Femur (tissue), 1 donor: ENCODE results near the gene GADD45G.
A peak's percentile ranks its signal among the peaks of the same experiment; 100 is the strongest.

Experiments
- DNase-seq: peaks from one replicate; pipeline ENCODE4 v3.0.0-alpha.2; 2017

Gene GADD45G

DNA sequence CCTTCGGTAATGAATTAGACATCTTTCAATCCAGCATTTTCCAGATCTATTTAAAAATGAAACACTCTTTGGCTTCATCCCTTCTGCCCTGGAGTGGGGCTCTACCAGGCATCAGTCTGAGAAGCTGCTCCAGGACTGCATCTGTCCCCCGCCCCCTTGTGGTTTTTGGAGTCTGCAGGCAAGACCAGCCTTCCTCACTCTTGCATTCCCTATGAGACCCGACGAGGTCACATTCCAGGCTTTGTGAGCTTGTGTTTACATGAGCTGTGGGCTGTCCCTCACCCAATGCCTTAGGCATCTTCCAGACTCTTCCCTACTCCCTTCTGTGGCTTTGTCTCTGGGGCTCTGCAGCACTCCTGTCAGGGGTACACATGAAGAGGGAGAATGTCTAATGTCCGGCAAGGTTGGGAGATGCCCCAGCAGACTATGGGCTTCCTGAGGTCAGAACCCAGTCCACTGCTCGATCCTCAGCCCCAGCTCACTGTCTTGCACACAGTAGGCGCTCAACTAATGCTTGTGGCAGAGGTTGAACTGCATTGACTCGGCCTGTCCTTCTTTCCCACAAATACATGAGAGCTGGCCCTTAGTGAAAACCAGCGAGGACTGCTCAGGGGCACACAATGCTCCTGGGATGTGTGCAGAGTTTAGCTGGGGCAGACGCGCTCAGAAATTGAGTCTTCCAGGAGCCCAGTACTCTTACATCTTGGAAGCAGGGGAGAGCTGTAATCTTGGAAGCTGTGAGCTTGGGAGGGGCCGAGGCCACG lies 11.7 kb upstream of the GADD45G start:
- no peak for DNase-seq

DNA sequence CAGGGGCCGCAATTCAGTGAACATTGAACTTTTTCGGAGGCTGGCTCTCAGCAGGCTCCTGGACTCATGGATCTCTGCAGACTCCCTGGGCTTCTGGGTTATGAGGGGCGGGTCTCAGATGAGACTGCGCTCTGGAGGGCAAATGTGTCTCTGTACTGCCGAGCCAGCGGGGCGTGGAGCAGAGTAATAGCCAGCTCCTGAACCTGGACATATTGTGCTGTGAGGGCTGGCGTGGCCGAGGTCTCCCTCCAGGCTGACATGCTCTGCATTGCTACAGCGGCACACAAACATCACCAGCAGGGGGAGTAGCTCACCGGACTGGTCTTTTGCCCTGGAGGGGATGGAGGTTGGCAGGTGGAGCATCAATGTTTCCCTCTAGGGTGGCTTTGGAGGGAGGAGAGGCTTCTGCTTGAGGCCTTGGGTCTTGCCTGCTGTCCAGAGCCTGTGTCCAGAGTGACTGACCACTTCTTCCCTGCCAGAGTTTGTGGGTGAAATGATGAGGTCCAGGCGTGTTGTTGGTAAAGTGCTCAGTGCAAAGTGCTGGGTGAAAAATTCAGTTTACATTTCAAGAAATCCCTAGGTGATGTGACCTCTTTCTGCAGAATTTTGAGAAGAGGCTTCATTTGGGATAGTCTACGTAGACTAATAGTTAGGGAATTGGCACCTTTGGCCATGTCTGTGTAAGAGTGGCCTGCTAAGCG lies 10.9 kb upstream of the GADD45G start:
- no peak for DNase-seq

DNA sequence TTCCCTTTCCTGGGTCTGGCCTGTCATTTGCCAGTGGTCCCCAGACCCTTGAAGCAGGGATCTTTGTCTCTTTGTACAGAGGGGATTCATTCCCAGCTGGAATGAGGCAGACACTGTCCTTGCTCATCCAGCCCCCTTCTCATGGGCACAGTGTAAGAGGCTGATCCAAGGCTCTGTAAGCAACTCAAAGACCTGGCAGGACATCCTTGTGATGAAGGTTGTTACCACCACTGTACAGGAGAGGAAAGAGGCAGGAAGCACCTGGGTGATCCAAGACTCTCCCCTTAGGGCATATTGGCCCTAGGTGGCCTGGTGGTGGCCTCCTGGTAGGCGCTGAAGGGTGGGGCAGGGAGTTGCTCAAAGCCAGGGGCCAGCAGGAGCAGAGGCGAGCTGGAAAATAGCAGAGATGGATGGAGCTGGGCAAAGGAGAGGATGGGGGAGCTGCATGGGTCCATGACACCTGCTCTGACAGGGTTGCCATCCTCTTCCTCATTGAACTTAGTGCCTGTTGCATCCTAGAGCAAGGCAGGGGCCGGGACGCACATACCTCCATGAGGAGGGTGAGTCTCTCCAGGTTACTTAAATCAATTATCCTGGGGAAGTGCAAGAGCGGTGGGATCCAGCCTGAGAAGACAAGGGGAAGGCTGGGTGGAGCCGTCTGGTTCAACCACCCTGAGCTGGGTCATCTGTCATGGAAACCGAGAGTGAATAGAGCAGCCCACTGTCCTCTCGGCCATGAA lies 9.8 kb upstream of the GADD45G start:
- DNase-seq: no peak

GRCh38 chr9:89595646-89596045 lies 9.2 kb upstream of the GADD45G start:
- DNase-seq: no peak

- DNase-seq: no peak
Observed at GRCh38 chr9:89596937-89597555, 7.8 kb upstream of the GADD45G start.

- peak; percentile 72 for DNase-seq
Observed at GRCh38 chr9:89597711-89598362, 7.0 kb upstream of the GADD45G start.

DNA sequence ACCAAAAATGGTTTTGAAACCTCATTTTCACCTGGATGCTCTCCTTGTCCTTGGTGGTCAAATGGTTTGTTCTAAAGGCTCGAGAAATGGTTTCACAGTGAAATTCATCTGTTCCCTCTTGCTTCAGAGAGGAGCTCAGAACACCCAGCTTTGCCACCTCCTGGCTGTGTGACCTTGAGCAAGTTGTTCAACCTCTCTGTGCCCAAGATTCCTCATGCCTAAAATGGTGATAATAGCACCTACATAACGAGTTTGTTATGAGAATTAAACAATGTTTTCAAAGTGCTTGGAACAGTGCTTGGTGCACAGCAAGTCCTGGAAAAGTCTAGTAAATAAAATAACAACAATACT lies 6.5 kb upstream of the GADD45G start:
- DNase-seq: no peak

- DNase-seq: peak; percentile 14
Observed at GRCh38 chr9:89598926-89599325, 5.9 kb upstream of the GADD45G start.

DNA sequence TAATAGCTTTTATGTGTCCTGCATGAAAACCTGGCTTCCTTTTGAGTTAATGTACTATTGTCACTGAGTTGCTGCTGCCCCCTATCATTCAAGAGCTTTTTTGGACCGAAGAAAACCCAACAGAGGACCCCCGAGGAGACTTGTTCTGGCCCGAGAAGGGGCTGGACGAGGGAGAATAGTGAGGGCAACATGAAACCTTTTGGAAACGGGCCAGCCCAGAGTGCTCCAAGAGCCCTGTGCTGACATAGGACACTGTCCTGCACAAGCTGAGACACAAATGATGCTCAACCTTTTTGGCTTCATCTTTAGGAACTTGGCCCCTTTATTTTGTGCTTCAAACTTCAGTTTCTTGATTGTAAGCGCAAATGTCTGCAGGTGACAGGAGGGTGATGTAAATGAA lies 4.0 kb upstream of the GADD45G start:
- peak; percentile 16 for DNase-seq

DNA sequence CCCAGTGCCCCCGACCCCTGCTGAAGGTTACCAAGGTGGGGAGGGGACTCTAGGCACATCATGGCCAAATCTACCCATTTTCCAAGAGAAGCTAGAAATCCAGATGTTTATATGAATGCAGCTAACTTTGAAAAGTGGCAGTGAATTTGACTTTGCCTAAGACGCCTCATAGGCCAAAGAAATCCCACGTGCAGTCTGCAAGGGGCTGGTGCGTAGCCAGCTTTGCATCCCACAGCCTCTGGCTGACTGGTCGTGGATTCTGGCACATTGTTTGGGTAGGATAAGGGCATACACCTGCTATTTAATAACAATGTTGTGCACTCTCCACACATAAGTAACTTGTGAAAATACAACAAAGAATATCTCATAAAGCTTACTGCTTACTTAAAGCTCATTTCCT lies 3.5 kb upstream of the GADD45G start:
- peak; percentile 10 for DNase-seq

DNA sequence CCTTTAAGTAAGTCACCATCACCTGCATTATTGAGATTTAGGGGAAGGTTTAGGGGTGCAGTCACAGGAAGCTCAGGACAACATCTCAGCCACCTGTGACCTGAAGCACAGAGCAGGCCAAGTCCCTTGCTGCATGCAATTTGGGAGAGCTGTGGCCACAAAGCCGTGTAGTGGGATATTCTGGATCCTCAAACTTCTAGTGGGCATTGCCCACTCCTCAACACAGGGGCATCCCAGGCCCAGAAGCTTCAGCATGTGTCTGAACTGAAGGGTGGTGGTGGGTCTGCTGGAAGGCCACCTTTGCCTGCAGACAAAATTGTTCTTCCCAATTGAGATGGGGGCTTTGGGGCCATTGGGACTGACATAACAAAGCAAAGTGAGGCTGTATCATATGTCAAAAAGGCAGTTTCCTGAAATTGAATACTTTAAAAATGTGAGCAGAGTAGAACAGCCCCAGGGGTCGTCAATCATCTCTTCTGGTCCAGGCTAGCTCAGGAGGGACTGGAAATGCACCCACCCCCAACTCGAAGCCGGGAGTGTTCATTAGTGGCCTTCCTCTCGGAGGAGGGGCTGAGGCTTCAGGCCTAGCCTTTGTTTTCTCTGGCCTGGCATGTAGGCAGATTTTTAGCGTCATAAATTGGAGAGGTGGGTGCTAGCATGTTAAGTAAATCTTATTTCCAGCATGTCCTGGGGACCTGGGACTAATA lies 2.8 kb upstream of the GADD45G start:
- DNase-seq: peak; percentile 4

GRCh38 chr9:89602978-89603766 lies 1.6 kb upstream of the GADD45G start:
- DNase-seq: peak; percentile 94

GRCh38 chr9:89603767-89604665 lies 796 bp upstream of the GADD45G start:
- DNase-seq: peak; percentile 82

- peak; percentile 78 for DNase-seq
Observed at GRCh38 chr9:89605465-89606048, 745 bp downstream of the GADD45G start.

- DNase-seq: peak; percentile 73
Observed at GRCh38 chr9:89606049-89606623, 1.3 kb downstream of the GADD45G start.

DNA sequence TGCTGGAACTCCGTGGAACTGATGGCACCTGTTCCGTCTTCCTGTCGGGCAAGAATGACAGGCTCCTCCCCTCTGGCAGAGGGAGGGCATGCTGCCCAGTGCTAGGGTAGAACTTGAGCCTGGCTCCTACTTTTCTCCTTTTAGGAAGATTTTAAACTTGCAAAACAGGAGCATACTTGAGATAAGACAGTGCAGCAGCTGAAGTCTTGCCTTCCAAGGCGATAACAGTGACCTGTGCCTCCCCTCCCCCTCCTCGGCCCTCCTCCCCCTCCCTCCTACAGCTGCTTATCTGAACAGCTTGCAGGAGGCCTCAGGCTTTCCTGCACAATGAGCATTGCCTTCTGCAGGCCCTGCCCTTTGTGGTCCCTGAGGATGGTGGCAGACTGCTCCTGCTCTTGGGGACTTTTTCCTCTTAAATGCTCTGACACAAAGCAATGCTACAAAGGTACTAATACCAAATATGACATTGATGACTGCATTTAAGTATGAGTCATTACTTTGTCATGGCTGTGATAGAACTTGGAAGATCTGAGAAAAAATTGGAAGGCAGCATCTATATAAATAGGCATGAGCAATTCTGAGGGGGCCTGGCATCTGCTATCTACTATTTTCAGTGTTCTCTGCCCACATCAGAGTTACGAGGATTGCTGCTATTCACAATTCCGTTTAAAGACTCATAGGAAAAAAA lies 2.0 kb downstream of the GADD45G start:
- DNase-seq: peak; percentile 60

GRCh38 chr9:89608641-89609335 lies 4.0 kb downstream of the GADD45G start:
- no peak for DNase-seq

GRCh38 chr9:89609426-89610006 lies 4.7 kb downstream of the GADD45G start:
- DNase-seq: no peak
